OCI-LY3 (cell line): Measurements from ENCODE around the gene CD109.

ENCODE experiments used
- EZH2phosphoT487 ChIP-seq: fragments of 200-600 bp; shearing (Covaris generic); IDR thresholded peaks from 2 replicates; pipeline ENCODE4 v1.6.1; 2018; ENCODE audit warnings: antibody characterized with exemption, mixed run types, low read depth
- TF ChIP-seq, protein P1 (sequence below): fragments of 200-600, 300-600 bp; sonication (generic); IDR thresholded peaks from 2 replicates; pipeline ENCODE4 v1.5.1; 2014; ENCODE audit warnings: antibody characterized with exemption, low read length, low read depth

GRCh38 chr6:73667798-73668197 is 28.2 kb upstream of the CD109 start:
- TF ChIP-seq, protein P1, sequence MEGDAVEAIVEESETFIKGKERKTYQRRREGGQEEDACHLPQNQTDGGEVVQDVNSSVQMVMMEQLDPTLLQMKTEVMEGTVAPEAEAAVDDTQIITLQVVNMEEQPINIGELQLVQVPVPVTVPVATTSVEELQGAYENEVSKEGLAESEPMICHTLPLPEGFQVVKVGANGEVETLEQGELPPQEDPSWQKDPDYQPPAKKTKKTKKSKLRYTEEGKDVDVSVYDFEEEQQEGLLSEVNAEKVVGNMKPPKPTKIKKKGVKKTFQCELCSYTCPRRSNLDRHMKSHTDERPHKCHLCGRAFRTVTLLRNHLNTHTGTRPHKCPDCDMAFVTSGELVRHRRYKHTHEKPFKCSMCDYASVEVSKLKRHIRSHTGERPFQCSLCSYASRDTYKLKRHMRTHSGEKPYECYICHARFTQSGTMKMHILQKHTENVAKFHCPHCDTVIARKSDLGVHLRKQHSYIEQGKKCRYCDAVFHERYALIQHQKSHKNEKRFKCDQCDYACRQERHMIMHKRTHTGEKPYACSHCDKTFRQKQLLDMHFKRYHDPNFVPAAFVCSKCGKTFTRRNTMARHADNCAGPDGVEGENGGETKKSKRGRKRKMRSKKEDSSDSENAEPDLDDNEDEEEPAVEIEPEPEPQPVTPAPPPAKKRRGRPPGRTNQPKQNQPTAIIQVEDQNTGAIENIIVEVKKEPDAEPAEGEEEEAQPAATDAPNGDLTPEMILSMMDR: no peak
- TF ChIP-seq EZH2phosphoT487: no peak
